ENCODE measurements around the gene FYN. TPM values are rescaled to one million over a fixed set of nuclear protein-coding genes. Genes with fewer than 3 reads are reported as not detected.

Gene FYN
- total and polyA plus RNA-seq, 2 of the 13 experiments (the other 11 are each of a cell fraction or from before 2014, with no cell fraction given), result 15.5 to 24.6 TPM

GRCh38 chr6:111610548-111611172 is 262.6 kb downstream of the FYN start (continued):
- TF ChIP-seq DRAP1 (CRISPR knock-in tag; IDR thresholded peaks at IDR 0.05) (peak; percentile 46; the same call in 1 of the 2 replicates), ZMAT5 (CRISPR knock-in tag; IDR thresholded peaks at IDR 0.05; ENCODE audit: borderline replicate concordance, low read depth) (no peak), ATM (IDR thresholded peaks at IDR 0.05; ENCODE audit: borderline replicate concordance) (no peak), ATF3 (CRISPR knock-in tag; IDR thresholded peaks at IDR 0.05) (peak; percentile 75), U2AF2 (IDR thresholded peaks at IDR 0.05; ENCODE audit: low read depth, low read length) (no peak), ETV5 (CRISPR knock-in tag; IDR thresholded peaks at IDR 0.05; ENCODE audit: borderline replicate concordance) (peak; percentile 45; the same call in 1 of the 2 replicates), ZNF225 (CRISPR knock-in tag; IDR thresholded peaks at IDR 0.05) (peak; percentile 78; the same call in 1 of the 2 replicates), ZNF136 (CRISPR knock-in tag; IDR thresholded peaks at IDR 0.05; ENCODE audit: low read depth) (peak; percentile 60; the same call in 1 of the 2 replicates), HMG20A (CRISPR knock-in tag; IDR thresholded peaks at IDR 0.05; ENCODE audit: borderline replicate concordance) (peak; percentile 56; the same call in 1 of the 2 replicates), KAT7 (CRISPR knock-in tag; IDR thresholded peaks at IDR 0.05; ENCODE audit: borderline replicate concordance) (peak; percentile 79; the same call in 1 of the 2 replicates), PPARG (CRISPR knock-in tag; conservative IDR thresholded peaks at IDR 0.05) (peak; percentile 91), CENPT (CRISPR knock-in tag; IDR thresholded peaks at IDR 0.05; ENCODE audit: low read depth) (no peak), FIP1L1 (IDR thresholded peaks at IDR 0.05; ENCODE audit: borderline replicate concordance, insufficient read depth, low read depth, low read length) (no peak), ZNF7 (CRISPR knock-in tag; IDR thresholded peaks at IDR 0.05) (no peak), ZFP62 (CRISPR knock-in tag; IDR thresholded peaks at IDR 0.05) (no peak), SAP130 (CRISPR knock-in tag; IDR thresholded peaks at IDR 0.05; ENCODE audit: low read depth) (peak; percentile 88), CREM (IDR thresholded peaks at IDR 0.05) (peak; percentile 39; the same call in 1 of the 2 replicates), CREM (CRISPR knock-in tag; IDR thresholded peaks at IDR 0.05) (no peak), DPF2 (CRISPR knock-in tag; IDR thresholded peaks at IDR 0.05; ENCODE audit: borderline replicate concordance, low read depth) (peak; percentile 79), CEBPZ (IDR thresholded peaks at IDR 0.05; ENCODE audit: low read length) (no peak)
- TF ChIP-seq, protein P1, sequence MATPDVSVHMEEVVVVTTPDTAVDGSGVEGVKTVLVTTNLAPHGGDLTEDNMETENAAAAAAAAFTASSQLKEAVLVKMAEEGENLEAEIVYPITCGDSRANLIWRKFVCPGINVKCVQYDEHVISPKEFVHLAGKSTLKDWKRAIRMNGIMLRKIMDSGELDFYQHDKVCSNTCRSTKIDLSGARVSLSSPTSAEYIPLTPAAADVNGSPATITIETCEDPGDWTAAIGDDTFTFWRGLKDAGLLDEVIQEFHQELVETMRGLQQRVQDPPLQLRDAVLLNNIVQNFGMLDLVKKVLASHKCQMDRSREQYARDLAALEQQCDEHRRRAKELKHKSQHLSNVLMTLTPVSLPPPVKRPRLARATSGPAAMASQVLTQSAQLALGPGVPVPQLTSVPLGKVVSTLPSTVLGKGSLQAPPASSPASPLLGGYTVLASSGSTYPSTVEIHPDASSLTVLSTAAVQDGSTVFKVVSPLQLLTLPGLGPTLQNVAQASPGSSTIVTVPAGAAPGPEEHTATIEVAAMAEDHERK (CRISPR knock-in tag; IDR thresholded peaks at IDR 0.05; ENCODE audit: low read depth), result no peak

Data from HepG2 (cell line).